Ishikawa (cell line): ENCODE data around the gene CCDC196.

Source experiments
- CEBPB ChIP-seq: IDR thresholded peaks from 2 replicates; pipeline ENCODE4 v1.6.1; 2012
- RAD21 ChIP-seq: IDR thresholded peaks from 2 replicates; pipeline ENCODE4 v1.6.1; 2012; ENCODE audit warnings: low read depth
- TEAD4 ChIP-seq: IDR thresholded peaks from 2 replicates; pipeline ENCODE4 v1.6.1; 2012
- TF ChIP-seq, protein P1 (sequence below): IDR thresholded peaks from 2 replicates; pipeline ENCODE4 v1.6.1; 2012; ENCODE audit warnings: low read depth, mild to moderate bottlenecking
- TF ChIP-seq, protein P2 (sequence below): IDR thresholded peaks from 2 replicates; pipeline ENCODE4 v1.6.1; 2012

DNA sequence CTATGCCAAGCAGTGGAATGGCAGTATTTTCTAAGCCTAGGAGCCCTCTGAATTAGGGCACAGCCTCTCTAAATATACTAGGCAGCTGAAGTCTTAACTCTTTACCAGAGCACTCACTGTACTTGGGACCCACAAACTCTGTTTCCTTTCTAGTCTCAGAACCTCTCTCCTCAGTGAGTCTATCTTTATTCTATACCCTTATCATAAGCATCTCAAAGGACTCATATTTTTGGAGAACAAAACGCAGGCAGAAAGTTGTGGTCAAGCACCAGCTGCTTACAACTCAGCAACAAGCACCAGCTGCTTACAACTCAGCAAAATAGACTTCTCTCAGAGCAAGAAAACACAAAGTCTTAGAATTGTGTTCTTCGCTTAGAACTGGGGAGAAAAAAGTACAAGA is 993 bp downstream of the CCDC196 start:
- TF ChIP-seq CEBPB = no peak
- TF ChIP-seq RAD21 = no peak
- no peak for TF ChIP-seq TEAD4
- TF ChIP-seq, protein P1, sequence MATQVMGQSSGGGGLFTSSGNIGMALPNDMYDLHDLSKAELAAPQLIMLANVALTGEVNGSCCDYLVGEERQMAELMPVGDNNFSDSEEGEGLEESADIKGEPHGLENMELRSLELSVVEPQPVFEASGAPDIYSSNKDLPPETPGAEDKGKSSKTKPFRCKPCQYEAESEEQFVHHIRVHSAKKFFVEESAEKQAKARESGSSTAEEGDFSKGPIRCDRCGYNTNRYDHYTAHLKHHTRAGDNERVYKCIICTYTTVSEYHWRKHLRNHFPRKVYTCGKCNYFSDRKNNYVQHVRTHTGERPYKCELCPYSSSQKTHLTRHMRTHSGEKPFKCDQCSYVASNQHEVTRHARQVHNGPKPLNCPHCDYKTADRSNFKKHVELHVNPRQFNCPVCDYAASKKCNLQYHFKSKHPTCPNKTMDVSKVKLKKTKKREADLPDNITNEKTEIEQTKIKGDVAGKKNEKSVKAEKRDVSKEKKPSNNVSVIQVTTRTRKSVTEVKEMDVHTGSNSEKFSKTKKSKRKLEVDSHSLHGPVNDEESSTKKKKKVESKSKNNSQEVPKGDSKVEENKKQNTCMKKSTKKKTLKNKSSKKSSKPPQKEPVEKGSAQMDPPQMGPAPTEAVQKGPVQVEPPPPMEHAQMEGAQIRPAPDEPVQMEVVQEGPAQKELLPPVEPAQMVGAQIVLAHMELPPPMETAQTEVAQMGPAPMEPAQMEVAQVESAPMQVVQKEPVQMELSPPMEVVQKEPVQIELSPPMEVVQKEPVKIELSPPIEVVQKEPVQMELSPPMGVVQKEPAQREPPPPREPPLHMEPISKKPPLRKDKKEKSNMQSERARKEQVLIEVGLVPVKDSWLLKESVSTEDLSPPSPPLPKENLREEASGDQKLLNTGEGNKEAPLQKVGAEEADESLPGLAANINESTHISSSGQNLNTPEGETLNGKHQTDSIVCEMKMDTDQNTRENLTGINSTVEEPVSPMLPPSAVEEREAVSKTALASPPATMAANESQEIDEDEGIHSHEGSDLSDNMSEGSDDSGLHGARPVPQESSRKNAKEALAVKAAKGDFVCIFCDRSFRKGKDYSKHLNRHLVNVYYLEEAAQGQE = no peak
- TF ChIP-seq, protein P2, sequence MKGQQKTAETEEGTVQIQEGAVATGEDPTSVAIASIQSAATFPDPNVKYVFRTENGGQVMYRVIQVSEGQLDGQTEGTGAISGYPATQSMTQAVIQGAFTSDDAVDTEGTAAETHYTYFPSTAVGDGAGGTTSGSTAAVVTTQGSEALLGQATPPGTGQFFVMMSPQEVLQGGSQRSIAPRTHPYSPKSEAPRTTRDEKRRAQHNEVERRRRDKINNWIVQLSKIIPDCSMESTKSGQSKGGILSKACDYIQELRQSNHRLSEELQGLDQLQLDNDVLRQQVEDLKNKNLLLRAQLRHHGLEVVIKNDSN = no peak
